HG03175 (cell line): ENCODE results near the gene EYS.
A peak's percentile ranks its signal among the peaks of the same experiment; 100 is the strongest.
"Not testable (repeated sequence)": the region's sequence is repeated elsewhere in the genome, so short reads cannot be mapped to it uniquely, and the experiment has no call there.

Experiments used
- ATAC-seq: cut with Tn5 transposase; IDR thresholded peaks from one replicate; pipeline ENCODE4 v1.9.1; 2021; ENCODE audit warnings: mild to moderate bottlenecking, moderate library complexity; ENCODE audit not compliant: unreplicated experiment

EYS gene

GRCh38 chr6:63787021-63787420, 1920.0 kb downstream of the EYS start:
- ATAC-seq = no peak

GRCh38 chr6:63785006-63785405, 1922.0 kb downstream of the EYS start:
- ATAC-seq = no peak

GRCh38 chr6:63783096-63783495, 1923.9 kb downstream of the EYS start:
- ATAC-seq = peak; percentile 46

- no peak for ATAC-seq
Measured at GRCh38 chr6:63774961-63775360, 1932.1 kb downstream of the EYS start.

GRCh38 chr6:63773200-63773599, 1933.8 kb downstream of the EYS start:
- no peak for ATAC-seq

- no peak for ATAC-seq
Measured at GRCh38 chr6:63765828-63766227, 1941.2 kb downstream of the EYS start.

GRCh38 chr6:63764318-63764916, 1942.6 kb downstream of the EYS start:
- no peak for ATAC-seq

- no peak for ATAC-seq
Measured at GRCh38 chr6:63760199-63760598, 1946.8 kb downstream of the EYS start.

GRCh38 chr6:63759605-63760105, 1947.4 kb downstream of the EYS start:
- no peak for ATAC-seq

GRCh38 chr6:63757826-63758225, 1949.2 kb downstream of the EYS start:
- ATAC-seq = no peak

GRCh38 chr6:63757275-63757674, 1949.8 kb downstream of the EYS start:
- not testable (repeated sequence) for ATAC-seq

GRCh38 chr6:63750400-63750799, 1956.6 kb downstream of the EYS start:
- ATAC-seq = no peak

- ATAC-seq = no peak
Measured at GRCh38 chr6:63745784-63746183, 1961.2 kb downstream of the EYS start.

GRCh38 chr6:63744810-63745209, 1962.2 kb downstream of the EYS start:
- no peak for ATAC-seq

GRCh38 chr6:63743691-63744090, 1963.3 kb downstream of the EYS start:
- ATAC-seq = no peak

- ATAC-seq = no peak
Measured at GRCh38 chr6:63742060-63742459, 1965.0 kb downstream of the EYS start.

GRCh38 chr6:63740709-63741108, 1966.3 kb downstream of the EYS start:
- no peak for ATAC-seq

GRCh38 chr6:63739094-63739687, 1967.8 kb downstream of the EYS start:
- no peak for ATAC-seq

GRCh38 chr6:63738190-63738589, 1968.8 kb downstream of the EYS start:
- ATAC-seq = not testable (repeated sequence)

- ATAC-seq = no peak
Measured at GRCh38 chr6:63734923-63735322, 1972.1 kb downstream of the EYS start.

GRCh38 chr6:63732336-63732735, 1974.7 kb downstream of the EYS start:
- no peak for ATAC-seq

GRCh38 chr6:63731930-63732329, 1975.1 kb downstream of the EYS start:
- no peak for ATAC-seq

GRCh38 chr6:63730311-63730710, 1976.7 kb downstream of the EYS start:
- no peak for ATAC-seq
